MCF 10A (cell line): ENCODE results near the gene FGF18. TPM values are rescaled to one million over a fixed set of nuclear protein-coding genes. Genes with fewer than 3 reads are reported as not detected.

Experiments used
- BruUV-seq: library from RNA; stranded (reverse); fragments of 400-500 nt; replicated peaks from 2 replicates; lab custom pipeline; 2021; lab: Mats Ljungman, UMichigan
- CTCF ChIA-PET: fragments of 300-600 bp; sonication (Branson Sonifier 250); formaldehyde crosslinking; extraction: SDS; loops from one replicate; lab custom pipeline; 2021; ENCODE audit warnings: antibody characterized with exemption, inconsistent platforms; lab: Yijun Ruan, JAX
- POLR2A ChIA-PET: fragments of 300-600, 350-650 bp; sonication (Branson Sonifier 250); formaldehyde crosslinking; extraction: SDS; loops from one replicate; lab custom pipeline; 2020; ENCODE audit warnings: antibody characterized with exemption, inconsistent platforms; lab: Yijun Ruan, JAX
- DNase-seq: peaks from one replicate; pipeline ENCODE4 v3.0.0-alpha.2; 2018; ENCODE audit not compliant: unreplicated experiment
- H3K27ac Mint-ChIP-seq: one replicate; pipeline ENCODE4 v1.8.0; 2022; ENCODE audit warnings: mild to moderate bottlenecking, low read depth, mixed read lengths; ENCODE audit not compliant: unreplicated experiment
- H3K27me3 Mint-ChIP-seq: one replicate; pipeline ENCODE4 v1.8.0; 2022; ENCODE audit warnings: mixed read lengths; ENCODE audit not compliant: insufficient read depth, unreplicated experiment
- H3K36me3 Mint-ChIP-seq: one replicate; pipeline ENCODE4 v1.8.0; 2022; ENCODE audit warnings: mild to moderate bottlenecking, moderate library complexity, mixed read lengths; ENCODE audit not compliant: insufficient read depth, unreplicated experiment
- H3K4me1 Mint-ChIP-seq: one replicate; pipeline ENCODE4 v1.8.0; 2022; ENCODE audit warnings: mixed read lengths; ENCODE audit not compliant: insufficient read depth, unreplicated experiment
- H3K4me3 Mint-ChIP-seq: one replicate; pipeline ENCODE4 v1.8.0; 2022; ENCODE audit warnings: mild to moderate bottlenecking, moderate library complexity, mixed read lengths; ENCODE audit not compliant: unreplicated experiment
- H3K9me3 Mint-ChIP-seq: one replicate; pipeline ENCODE4 v1.8.0; 2022; ENCODE audit warnings: mixed read lengths; ENCODE audit not compliant: unreplicated experiment
- intact Hi-C: fragments of 100-400 bp; cut with micrococcal nuclease; formaldehyde crosslinking; loops from 2 replicates; pipeline ENCODE4 v1.14.1; 2022
- total RNA-seq: library from RNA; stranded (reverse); gene quantifications from 2 replicates; pipeline ENCODE4 v1.2.3, GENCODE V29; 2022
- TF ChIP-seq, protein P1 (sequence below): fragments of 200-600 bp; IDR thresholded peaks from one replicate; pipeline ENCODE4 v1.8.0; 2022; ENCODE audit warnings: antibody characterized with exemption, mild to moderate bottlenecking; ENCODE audit not compliant: unreplicated experiment

FGF18 gene
- total RNA-seq, 1 experiment from 2014 or later, result not detected

DNA sequence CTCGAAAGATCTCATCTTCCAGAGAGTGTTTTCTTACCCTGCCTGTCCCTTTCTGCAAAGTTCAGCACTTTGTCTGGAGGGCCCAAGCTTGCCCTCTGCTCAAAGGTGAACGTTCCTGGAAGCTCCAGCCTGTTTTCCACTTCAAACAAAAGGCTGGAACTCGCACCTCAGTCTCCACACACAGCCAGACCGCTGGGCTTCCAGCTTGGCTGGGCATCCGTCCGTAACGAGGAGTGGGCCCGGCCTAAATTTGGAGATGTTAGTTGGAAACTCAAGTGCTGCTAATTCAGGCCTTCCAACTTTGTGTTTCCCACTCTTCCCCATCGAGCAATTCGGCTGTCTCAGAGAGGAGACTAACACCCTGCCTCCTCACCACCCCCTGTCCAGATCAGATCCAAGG, 35.1 kb downstream of the FGF18 start:
- POLR2A ChIA-PET, result no interaction called here
- Mint-ChIP-seq H3K4me3 (no peak overlapping the region), H3K4me1 (no peaks in the 10 kb centered on the region), H3K36me3 (no peaks in the 10 kb centered on the region), H3K9me3 (no peaks in the 10 kb centered on the region), H3K27me3 (peaks cover 9% of the 10 kb centered on the region), H3K27ac (no peak overlapping the region)
- CTCF ChIA-PET, result interaction anchor here (0.6 to 0.8 kb wide), 5 partner anchors 12 to 653 kb away, joined by 3 read pairs; no protein-coding TSS in a partner anchor
- no peak for DNase-seq
- intact Hi-C loops, result no loop called here
- TF ChIP-seq, protein P1, sequence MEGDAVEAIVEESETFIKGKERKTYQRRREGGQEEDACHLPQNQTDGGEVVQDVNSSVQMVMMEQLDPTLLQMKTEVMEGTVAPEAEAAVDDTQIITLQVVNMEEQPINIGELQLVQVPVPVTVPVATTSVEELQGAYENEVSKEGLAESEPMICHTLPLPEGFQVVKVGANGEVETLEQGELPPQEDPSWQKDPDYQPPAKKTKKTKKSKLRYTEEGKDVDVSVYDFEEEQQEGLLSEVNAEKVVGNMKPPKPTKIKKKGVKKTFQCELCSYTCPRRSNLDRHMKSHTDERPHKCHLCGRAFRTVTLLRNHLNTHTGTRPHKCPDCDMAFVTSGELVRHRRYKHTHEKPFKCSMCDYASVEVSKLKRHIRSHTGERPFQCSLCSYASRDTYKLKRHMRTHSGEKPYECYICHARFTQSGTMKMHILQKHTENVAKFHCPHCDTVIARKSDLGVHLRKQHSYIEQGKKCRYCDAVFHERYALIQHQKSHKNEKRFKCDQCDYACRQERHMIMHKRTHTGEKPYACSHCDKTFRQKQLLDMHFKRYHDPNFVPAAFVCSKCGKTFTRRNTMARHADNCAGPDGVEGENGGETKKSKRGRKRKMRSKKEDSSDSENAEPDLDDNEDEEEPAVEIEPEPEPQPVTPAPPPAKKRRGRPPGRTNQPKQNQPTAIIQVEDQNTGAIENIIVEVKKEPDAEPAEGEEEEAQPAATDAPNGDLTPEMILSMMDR, result no peak
- no TSS peak for BruUV-seq

DNA sequence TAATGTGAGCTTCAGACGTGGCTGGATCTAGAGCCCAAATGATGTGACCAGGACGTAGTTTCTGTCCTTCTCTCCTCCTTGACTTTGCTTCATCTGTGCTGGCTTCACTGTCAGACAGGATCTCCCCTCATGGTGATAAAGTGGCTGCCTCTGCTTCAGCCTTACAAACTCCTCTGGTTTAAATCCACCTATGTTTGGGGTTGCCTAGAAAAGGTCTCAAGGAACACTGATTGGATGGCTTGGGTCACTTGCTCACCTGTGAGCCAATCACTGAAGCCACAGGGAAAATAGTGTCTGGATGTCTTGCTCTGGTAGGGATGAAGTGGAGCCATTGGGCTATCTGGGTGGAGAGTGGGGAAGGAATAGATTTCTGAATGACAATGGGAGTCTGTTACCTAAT, 36.1 kb downstream of the FGF18 start:
- intact Hi-C loops, result no loop called here
- no peaks in the 10 kb centered on the region for H3K36me3 Mint-ChIP-seq
- CTCF ChIA-PET, result no interaction called here
- POLR2A ChIA-PET, result interaction anchor here (0.7 kb wide), 1 partner anchor 435 kb away, joined by 3 read pairs; no protein-coding TSS in a partner anchor
- DNase-seq, result no peak
- BruUV-seq, result no TSS peak
- no peaks in the 10 kb centered on the region for H3K9me3 Mint-ChIP-seq
- no peak overlapping the region for H3K4me3 Mint-ChIP-seq
- TF ChIP-seq, protein P1, result no peak
- peaks cover 13% of the 10 kb centered on the region for H3K27me3 Mint-ChIP-seq
- no peaks in the 10 kb centered on the region for H3K4me1 Mint-ChIP-seq
- H3K27ac Mint-ChIP-seq, result no peak overlapping the region

DNA sequence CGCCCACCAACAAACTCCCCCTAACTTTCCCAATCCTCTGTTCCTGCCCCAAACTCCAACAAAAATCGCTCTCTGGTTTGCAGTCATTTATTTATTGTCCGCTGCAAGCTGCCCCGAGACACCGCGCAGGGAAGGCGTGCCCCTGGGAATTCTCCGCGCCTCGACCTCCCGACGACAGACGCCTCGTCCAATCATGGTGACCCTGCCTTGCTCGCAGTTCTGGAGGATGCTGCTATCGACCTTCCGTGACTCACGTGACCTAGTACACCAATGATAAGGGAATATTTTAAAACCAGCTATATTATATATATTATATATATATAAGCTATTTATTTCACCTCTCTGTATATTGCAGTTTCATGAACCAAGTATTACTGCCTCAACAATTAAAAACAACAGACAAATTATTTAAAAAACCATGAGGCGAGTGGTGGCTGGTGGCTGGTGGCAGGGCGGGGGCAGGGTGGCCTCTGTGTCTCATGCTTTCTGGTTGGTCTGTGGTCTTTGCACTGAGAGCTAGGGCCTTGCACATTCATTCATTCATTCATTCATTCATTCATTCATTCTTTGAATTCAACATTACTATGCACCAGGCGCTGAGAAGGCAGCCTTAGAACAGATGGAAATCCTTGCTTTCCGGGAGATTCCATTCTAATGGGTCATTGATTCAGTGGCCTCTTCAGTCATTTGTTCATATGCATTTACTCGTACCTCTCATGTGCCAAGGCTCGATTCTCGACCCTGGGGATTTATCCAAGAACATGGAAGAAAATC, 37.9 kb downstream of the FGF18 start:
- BruUV-seq, result no TSS peak
- no peaks in the 10 kb centered on the region for H3K9me3 Mint-ChIP-seq
- intact Hi-C loops, result no loop called here
- H3K27ac Mint-ChIP-seq, result no peak overlapping the region
- POLR2A ChIA-PET, result no interaction called here
- CTCF ChIA-PET, result interaction anchor here (1.3 kb wide), 1 partner anchor 389 kb away, joined by 4 read pairs; no protein-coding TSS in a partner anchor
- H3K27me3 Mint-ChIP-seq, result peaks cover 13% of the 10 kb centered on the region
- no peaks in the 10 kb centered on the region for H3K4me1 Mint-ChIP-seq
- TF ChIP-seq, protein P1, result no peak
- DNase-seq, result no peak
- H3K36me3 Mint-ChIP-seq, result no peaks in the 10 kb centered on the region
- no peak overlapping the region for H3K4me3 Mint-ChIP-seq

DNA sequence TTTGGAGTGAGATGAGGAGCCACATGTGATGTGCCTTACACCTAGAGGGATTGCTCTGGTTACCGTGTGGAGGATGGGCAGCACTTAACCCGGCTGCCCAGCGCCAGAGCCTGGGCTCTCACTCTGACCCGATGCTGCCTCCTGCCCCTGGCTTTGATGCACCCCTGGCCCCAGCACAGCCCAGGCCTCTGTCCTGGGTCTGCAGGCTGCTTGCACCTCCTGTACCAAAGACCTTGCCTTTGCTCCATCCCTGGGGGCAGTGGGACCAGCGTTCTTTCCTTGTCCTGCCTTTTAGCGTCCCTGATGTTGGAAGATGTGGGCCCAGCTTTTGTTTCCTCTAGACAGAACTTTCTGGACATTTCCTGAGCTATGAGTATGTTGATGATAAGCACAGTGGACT, 40.4 kb downstream of the FGF18 start:
- intact Hi-C loops, result no loop called here
- H3K9me3 Mint-ChIP-seq, result no peaks in the 10 kb centered on the region
- ChIA-PET POLR2A (no interaction called here), CTCF (interaction anchor here (0.6 to 0.9 kb wide), 2 partner anchors 41 to 339 kb away, joined by 3 read pairs; partner anchors contain the start of gene FGF18)
- no peak for DNase-seq
- no peak overlapping the region for H3K27ac Mint-ChIP-seq
- no peaks in the 10 kb centered on the region for H3K4me1 Mint-ChIP-seq
- TF ChIP-seq, protein P1, result no peak
- no peaks in the 10 kb centered on the region for H3K36me3 Mint-ChIP-seq
- H3K27me3 Mint-ChIP-seq, result peaks cover 23% of the 10 kb centered on the region
- no peak overlapping the region for H3K4me3 Mint-ChIP-seq
- BruUV-seq, result no TSS peak
